Panc1 (cell line): ENCODE data around the gene EGFR. TPM values are rescaled to one million over a fixed set of nuclear protein-coding genes. Genes with fewer than 3 reads are reported as not detected.

Experiments used
- ATAC-seq: fragments of 200-7000 bp; cut with Tn5 transposase; 2 replicates; pipeline ENCODE4 v1.9.1; 2020; ENCODE audit warnings: mild to moderate bottlenecking, moderate library complexity
- BruUV-seq: library from RNA; stranded (reverse); fragments of 400-500 nt; replicated peaks from 2 replicates; lab custom pipeline; 2021; lab: Mats Ljungman, UMichigan
- CTCF ChIA-PET: fragments of 300-600 bp; sonication (Branson Sonifier 250); formaldehyde crosslinking; loops from one replicate; lab custom pipeline; 2022; ENCODE audit warnings: antibody characterized with exemption; lab: Charles Lee
- POLR2A ChIA-PET: fragments of 300-600 bp; sonication (Branson Sonifier 250); formaldehyde crosslinking; loops from one replicate; lab custom pipeline; 2022; ENCODE audit warnings: antibody characterized with exemption; lab: Charles Lee
- DNase-seq: peaks from one replicate; pipeline ENCODE4 v3.0.0-alpha.2; 2010; ENCODE audit warnings: low read depth, low spot score
- H3K27ac ChIP-seq: 2 replicates; pipeline ENCODE4 v1.5.1; 2011; ENCODE audit warnings: mild to moderate bottlenecking, low read length, inconsistent platforms
- H3K27me3 ChIP-seq: fragments of 200-500 bp; sonication (Bioruptor generic); 2 replicates; pipeline ENCODE4 v1.6.0; 2014; ENCODE audit warnings: low read length, inconsistent platforms; ENCODE audit not compliant: control insufficient read depth, insufficient read depth
- H3K36me3 ChIP-seq: fragments of 200-500 bp; sonication (Bioruptor generic); 2 replicates; pipeline ENCODE4 v1.5.1; 2014; ENCODE audit warnings: inconsistent platforms, mild to moderate bottlenecking, low read length, moderate library complexity; ENCODE audit not compliant: control insufficient read depth, insufficient read depth
- H3K4me1 ChIP-seq: 2 replicates; pipeline ENCODE4 v1.5.1; 2011; ENCODE audit warnings: inconsistent platforms, mild to moderate bottlenecking, low read length, moderate library complexity; ENCODE audit not compliant: control insufficient read depth, insufficient read depth
- H3K4me3 ChIP-seq, 2 experiments: 2 replicates each; pipeline ENCODE4 v1.5.1; 2011 to 2012; ENCODE audit warnings: low read depth in 2 of 2, low read length in 2 of 2, mild to moderate bottlenecking in 2 of 2, inconsistent platforms in 1 of 2, moderate library complexity in 1 of 2
- H3K9me3 ChIP-seq: fragments of 200-500 bp; sonication (Bioruptor generic); 2 replicates; pipeline ENCODE4 v1.5.1; 2014; ENCODE audit warnings: low read depth, mild to moderate bottlenecking, inconsistent platforms, low read length, moderate library complexity; ENCODE audit not compliant: control insufficient read depth, insufficient read depth
- CTCF ChIP-seq: fragments of 450-650 bp; IDR thresholded peaks from 2 replicates; pipeline ENCODE4 v1.5.1; 2017; ENCODE audit warnings: mild to moderate bottlenecking
- POLR2AphosphoS5 ChIP-seq: IDR thresholded peaks from 2 replicates; pipeline ENCODE4 v1.6.1; 2012; ENCODE audit warnings: mild to moderate bottlenecking, low read depth, low read length, moderate library complexity
- REST ChIP-seq, 2 experiments: IDR thresholded peaks; 2 replicates each; pipeline ENCODE4 v1.6.1; 2011 to 2012; ENCODE audit warnings: low read depth in 2 of 2, control low read depth in 1 of 2, low read length in 1 of 2, mild to moderate bottlenecking in 1 of 2, moderate library complexity in 1 of 2; ENCODE audit not compliant: insufficient read depth in 1 of 2
- SIN3A ChIP-seq: IDR thresholded peaks from 2 replicates; pipeline ENCODE4 v1.6.1; 2012; ENCODE audit warnings: low read depth, mild to moderate bottlenecking, low read length, moderate library complexity, borderline replicate concordance; ENCODE audit not compliant: insufficient read depth
- TCF7L2 ChIP-seq: IDR thresholded peaks from 2 replicates; pipeline ENCODE4 v1.6.1; 2011; ENCODE audit warnings: mild to moderate bottlenecking, low read depth, low read length, inconsistent platforms
- in situ Hi-C: cut with HindIII; loops from 2 replicates; pipeline ENCODE4 v1.10.0; 2016; ENCODE audit warnings: low sequenced_read_pairs, low pct_unique_long_range_greater_than_20kb
- intact Hi-C: fragments of 100-400 bp; cut with micrococcal nuclease; formaldehyde crosslinking; loops from one replicate; pipeline ENCODE4 v1.10.0; 2022; ENCODE audit not compliant: unreplicated experiment
- total RNA-seq: library from RNA; stranded (reverse); gene quantifications from one replicate; pipeline ENCODE4 v1.2.1, GENCODE V29; 2021; ENCODE audit not compliant: unreplicated experiment

EGFR gene
- total RNA-seq, 1 experiment from 2014 or later, result 156 TPM

GRCh38 chr7:55237156-55237893 is 218.5 kb downstream of the EGFR start:
- in situ Hi-C loops, result no loop called here
- no peak for TF ChIP-seq POLR2AphosphoS5
- TF ChIP-seq REST (IDR thresholded peaks at IDR 0.05; ENCODE audit: insufficient read depth in 1 of 2, low read depth in 2 of 2, low read length in 1 of 2), result no peak
- no peak for TF ChIP-seq TCF7L2
- no peak for TF ChIP-seq SIN3A
- TF ChIP-seq CTCF, result no peak
- Histone ChIP-seq H3K27me3 (peaks cover 5% of the 10 kb centered on the region; the same call in 1 of the 2 replicates), H3K4me1 (no peaks in the 10 kb centered on the region), H3K4me3 (no peak overlapping the region), H3K9me3 (no peaks in the 10 kb centered on the region), H3K36me3 (no peaks in the 10 kb centered on the region), H3K27ac (no peak overlapping the region)
- intact Hi-C loops, result no loop called here
- no peak for ATAC-seq
- ChIA-PET CTCF (no interaction called here), POLR2A (interaction anchor here (0.6 kb wide), 1 partner anchor 51 kb away, joined by 3 read pairs; no protein-coding TSS in a partner anchor)
- no peak for DNase-seq
- no TSS peak for BruUV-seq

GRCh38 chr7:55239406-55239805 is 220.6 kb downstream of the EGFR start:
- Histone ChIP-seq H3K36me3 (no peaks in the 10 kb centered on the region), H3K4me1 (no peaks in the 10 kb centered on the region), H3K27ac (no peak overlapping the region), H3K4me3 (no peak overlapping the region), H3K9me3 (no peaks in the 10 kb centered on the region), H3K27me3 (peaks cover 5% of the 10 kb centered on the region; the same call in 1 of the 2 replicates)
- in situ Hi-C loops, result no loop called here
- intact Hi-C loops, result no loop called here
- ChIA-PET CTCF (no interaction called here), POLR2A (interaction anchor here (0.6 kb wide), 1 partner anchor 1914 kb away, joined by 3 read pairs; no protein-coding TSS in a partner anchor)
- DNase-seq (no peak), ATAC-seq (no peak)
- no TSS peak for BruUV-seq
- TF ChIP-seq POLR2AphosphoS5 (no peak), CTCF (no peak), TCF7L2 (no peak), SIN3A (no peak), REST (IDR thresholded peaks at IDR 0.05; ENCODE audit: insufficient read depth in 1 of 2, low read depth in 2 of 2, low read length in 1 of 2) (no peak)
